Measurements from ENCODE around the gene C1QTNF9. TPM values are rescaled to one million over a fixed set of nuclear protein-coding genes. Genes with fewer than 3 reads are reported as not detected.

Gene C1QTNF9
- total RNA-seq, 1 experiment from 2014 or later = not detected

DNA sequence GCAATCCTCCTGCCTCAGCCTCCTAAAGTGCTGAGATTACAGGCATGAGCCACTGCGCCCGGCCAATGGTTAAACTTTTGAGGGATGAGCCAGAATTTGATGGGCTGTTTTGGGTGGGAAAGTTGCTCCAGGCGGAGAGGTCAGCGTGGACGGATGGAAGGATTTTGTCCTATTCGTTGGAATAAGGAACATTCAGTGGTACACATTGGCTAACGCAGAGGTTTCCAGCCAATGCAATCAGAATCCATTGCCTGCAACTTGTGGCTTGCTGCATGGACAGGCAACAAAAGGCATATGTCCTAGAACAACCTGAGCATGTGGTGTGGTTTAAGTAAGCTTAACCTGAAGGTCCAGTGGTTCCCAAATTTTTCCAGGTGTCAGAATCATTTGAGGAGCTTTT, 35.5 kb upstream of the C1QTNF9 start:
- Mint-ChIP-seq H3K4me1 (peaks cover 14% of the 10 kb centered on the region), H3K9me3 (peaks cover 6% of the 10 kb centered on the region; the same call in 1 of the 2 replicates), H3K4me3 (no peak overlapping the region), H3K36me3 (0 out of 2 replicates have a peak, but pooled peaks cover 5% of the 10 kb centered on the region), H3K27me3 (ENCODE audit: low read depth) (no peaks in the 10 kb centered on the region), H3K27ac (no peak overlapping the region)
- ChIA-PET POLR2A (no interaction called here), CTCF (interaction anchor here (1.0 kb wide), 2 partner anchors 85 to 254 kb away, joined by 3 to 4 read pairs; no protein-coding TSS in a partner anchor)
- DNase-seq (ENCODE audit: low spot score) (no peak), ATAC-seq (no peak)
- TF ChIP-seq ETV6 (CRISPR knock-in tag; IDR thresholded peaks at IDR 0.05) (no peak), PRRX2 (CRISPR knock-in tag; IDR thresholded peaks at IDR 0.05) (no peak)
- TF ChIP-seq, protein P1, sequence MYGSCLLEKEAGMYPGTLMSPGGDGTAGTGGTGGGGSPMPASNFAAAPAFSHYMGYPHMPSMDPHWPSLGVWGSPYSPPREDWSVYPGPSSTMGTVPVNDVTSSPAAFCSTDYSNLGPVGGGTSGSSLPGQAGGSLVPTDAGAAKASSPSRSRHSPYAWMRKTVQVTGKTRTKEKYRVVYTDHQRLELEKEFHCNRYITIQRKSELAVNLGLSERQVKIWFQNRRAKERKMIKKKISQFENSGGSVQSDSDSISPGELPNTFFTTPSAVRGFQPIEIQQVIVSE (CRISPR knock-in tag; IDR thresholded peaks at IDR 0.05; ENCODE audit: borderline replicate concordance) = no peak
- TF ChIP-seq, protein P2, sequence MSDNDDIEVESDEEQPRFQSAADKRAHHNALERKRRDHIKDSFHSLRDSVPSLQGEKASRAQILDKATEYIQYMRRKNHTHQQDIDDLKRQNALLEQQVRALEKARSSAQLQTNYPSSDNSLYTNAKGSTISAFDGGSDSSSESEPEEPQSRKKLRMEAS (CRISPR knock-in tag; IDR thresholded peaks at IDR 0.05) = no peak

DNA sequence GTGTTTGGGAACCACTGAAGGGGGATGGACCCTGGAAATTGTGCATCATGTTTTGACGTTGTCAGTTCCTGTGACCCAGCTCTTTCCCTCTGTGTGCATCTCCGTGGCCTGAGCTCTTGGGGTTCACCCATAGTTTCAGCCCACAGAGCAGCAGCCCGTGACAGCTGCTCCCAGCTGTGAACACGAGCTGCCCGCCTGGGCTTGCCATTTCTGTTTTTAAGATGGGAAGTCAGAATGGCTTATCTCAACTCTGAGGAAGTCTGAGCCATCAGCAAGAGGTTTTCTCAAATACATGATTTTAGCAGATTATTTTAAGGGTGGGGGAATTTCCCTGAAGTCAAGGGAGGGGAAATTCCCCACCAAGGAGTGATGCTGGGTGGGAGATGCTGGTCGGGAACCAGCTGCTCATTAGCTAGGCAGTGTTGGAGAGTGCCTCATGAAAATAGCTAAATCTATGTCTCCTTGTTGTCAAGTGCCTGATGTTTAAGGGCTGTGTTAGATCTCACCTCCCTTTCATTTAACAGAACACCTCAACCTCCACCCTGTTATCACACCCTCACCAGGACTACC, 34.8 kb upstream of the C1QTNF9 start:
- Mint-ChIP-seq H3K4me3 (no peak overlapping the region), H3K27ac (0 out of 2 replicates have a peak overlapping the region, but pooled peaks have one; percentile 14), H3K36me3 (0 out of 2 replicates have a peak, but pooled peaks cover 5% of the 10 kb centered on the region), H3K27me3 (ENCODE audit: low read depth) (no peaks in the 10 kb centered on the region), H3K9me3 (peaks cover 6% of the 10 kb centered on the region; the same call in 1 of the 2 replicates), H3K4me1 (peaks cover 14% of the 10 kb centered on the region)
- no peak for TF ChIP-seq RORB (CRISPR knock-in tag; IDR thresholded peaks at IDR 0.05)
- TF ChIP-seq EMX1 (CRISPR knock-in tag; IDR thresholded peaks at IDR 0.05) = no peak
- no peak for TF ChIP-seq TEAD4 (CRISPR knock-in tag; IDR thresholded peaks at IDR 0.05)
- TF ChIP-seq, protein P3, sequence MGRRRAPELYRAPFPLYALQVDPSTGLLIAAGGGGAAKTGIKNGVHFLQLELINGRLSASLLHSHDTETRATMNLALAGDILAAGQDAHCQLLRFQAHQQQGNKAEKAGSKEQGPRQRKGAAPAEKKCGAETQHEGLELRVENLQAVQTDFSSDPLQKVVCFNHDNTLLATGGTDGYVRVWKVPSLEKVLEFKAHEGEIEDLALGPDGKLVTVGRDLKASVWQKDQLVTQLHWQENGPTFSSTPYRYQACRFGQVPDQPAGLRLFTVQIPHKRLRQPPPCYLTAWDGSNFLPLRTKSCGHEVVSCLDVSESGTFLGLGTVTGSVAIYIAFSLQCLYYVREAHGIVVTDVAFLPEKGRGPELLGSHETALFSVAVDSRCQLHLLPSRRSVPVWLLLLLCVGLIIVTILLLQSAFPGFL (CRISPR knock-in tag; IDR thresholded peaks at IDR 0.05; ENCODE audit: borderline replicate concordance) = no peak
- no peak for TF ChIP-seq SP1 (CRISPR knock-in tag; conservative IDR thresholded peaks at IDR 0.05)
- TF ChIP-seq IRF2 (CRISPR knock-in tag; IDR thresholded peaks at IDR 0.05; ENCODE audit: borderline replicate concordance, low read depth) = no peak
- ChIA-PET POLR2A (no interaction called here), CTCF (interaction anchor here (1.0 kb wide), 2 partner anchors 84 to 255 kb away, joined by 3 to 4 read pairs; no protein-coding TSS in a partner anchor)
- DNase-seq (ENCODE audit: low spot score) (no peak), ATAC-seq (no peak)

DNA sequence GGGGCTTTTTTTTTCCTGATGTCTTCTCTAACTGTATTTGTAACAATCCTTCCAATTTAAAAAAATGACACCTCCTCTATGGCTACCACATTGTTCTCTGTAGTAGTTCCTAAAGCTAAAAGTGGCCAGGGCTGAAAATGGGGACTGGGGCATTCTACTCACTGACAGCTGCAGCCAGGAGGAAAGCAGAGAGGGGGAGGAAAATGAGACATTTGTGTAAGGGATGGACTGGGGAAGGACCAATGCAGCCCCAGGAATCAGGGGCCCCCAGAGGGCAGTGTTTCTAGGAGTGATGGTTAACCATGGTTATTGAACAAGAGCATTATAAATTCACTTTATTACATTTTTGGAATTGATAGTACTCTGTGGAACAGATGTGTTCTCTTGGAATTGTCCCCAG, 34.3 kb upstream of the C1QTNF9 start:
- 0 out of 2 replicates have a peak, but pooled peaks cover 5% of the 10 kb centered on the region for H3K36me3 Mint-ChIP-seq
- no peak for DNase-seq (ENCODE audit: low spot score)
- H3K4me3 Mint-ChIP-seq = no peak overlapping the region
- 0 out of 2 replicates have a peak overlapping the region, but pooled peaks have one; percentile 14 for H3K27ac Mint-ChIP-seq
- ChIA-PET POLR2A (no interaction called here), CTCF (interaction anchor here (1.0 kb wide), 2 partner anchors 84 to 255 kb away, joined by 3 to 4 read pairs; no protein-coding TSS in a partner anchor)
- H3K27me3 Mint-ChIP-seq (ENCODE audit: low read depth) = no peaks in the 10 kb centered on the region
- peaks cover 14% of the 10 kb centered on the region for H3K4me1 Mint-ChIP-seq
- no peak for TF ChIP-seq ZNF263 (CRISPR knock-in tag; IDR thresholded peaks at IDR 0.05; ENCODE audit: low read depth)
- TF ChIP-seq, protein P4, sequence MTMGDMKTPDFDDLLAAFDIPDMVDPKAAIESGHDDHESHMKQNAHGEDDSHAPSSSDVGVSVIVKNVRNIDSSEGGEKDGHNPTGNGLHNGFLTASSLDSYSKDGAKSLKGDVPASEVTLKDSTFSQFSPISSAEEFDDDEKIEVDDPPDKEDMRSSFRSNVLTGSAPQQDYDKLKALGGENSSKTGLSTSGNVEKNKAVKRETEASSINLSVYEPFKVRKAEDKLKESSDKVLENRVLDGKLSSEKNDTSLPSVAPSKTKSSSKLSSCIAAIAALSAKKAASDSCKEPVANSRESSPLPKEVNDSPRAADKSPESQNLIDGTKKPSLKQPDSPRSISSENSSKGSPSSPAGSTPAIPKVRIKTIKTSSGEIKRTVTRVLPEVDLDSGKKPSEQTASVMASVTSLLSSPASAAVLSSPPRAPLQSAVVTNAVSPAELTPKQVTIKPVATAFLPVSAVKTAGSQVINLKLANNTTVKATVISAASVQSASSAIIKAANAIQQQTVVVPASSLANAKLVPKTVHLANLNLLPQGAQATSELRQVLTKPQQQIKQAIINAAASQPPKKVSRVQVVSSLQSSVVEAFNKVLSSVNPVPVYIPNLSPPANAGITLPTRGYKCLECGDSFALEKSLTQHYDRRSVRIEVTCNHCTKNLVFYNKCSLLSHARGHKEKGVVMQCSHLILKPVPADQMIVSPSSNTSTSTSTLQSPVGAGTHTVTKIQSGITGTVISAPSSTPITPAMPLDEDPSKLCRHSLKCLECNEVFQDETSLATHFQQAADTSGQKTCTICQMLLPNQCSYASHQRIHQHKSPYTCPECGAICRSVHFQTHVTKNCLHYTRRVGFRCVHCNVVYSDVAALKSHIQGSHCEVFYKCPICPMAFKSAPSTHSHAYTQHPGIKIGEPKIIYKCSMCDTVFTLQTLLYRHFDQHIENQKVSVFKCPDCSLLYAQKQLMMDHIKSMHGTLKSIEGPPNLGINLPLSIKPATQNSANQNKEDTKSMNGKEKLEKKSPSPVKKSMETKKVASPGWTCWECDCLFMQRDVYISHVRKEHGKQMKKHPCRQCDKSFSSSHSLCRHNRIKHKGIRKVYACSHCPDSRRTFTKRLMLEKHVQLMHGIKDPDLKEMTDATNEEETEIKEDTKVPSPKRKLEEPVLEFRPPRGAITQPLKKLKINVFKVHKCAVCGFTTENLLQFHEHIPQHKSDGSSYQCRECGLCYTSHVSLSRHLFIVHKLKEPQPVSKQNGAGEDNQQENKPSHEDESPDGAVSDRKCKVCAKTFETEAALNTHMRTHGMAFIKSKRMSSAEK (CRISPR knock-in tag; IDR thresholded peaks at IDR 0.05; ENCODE audit: borderline replicate concordance) = no peak
- no peak for TF ChIP-seq ETV6 (CRISPR knock-in tag; IDR thresholded peaks at IDR 0.05)
- TF ChIP-seq, protein P5, sequence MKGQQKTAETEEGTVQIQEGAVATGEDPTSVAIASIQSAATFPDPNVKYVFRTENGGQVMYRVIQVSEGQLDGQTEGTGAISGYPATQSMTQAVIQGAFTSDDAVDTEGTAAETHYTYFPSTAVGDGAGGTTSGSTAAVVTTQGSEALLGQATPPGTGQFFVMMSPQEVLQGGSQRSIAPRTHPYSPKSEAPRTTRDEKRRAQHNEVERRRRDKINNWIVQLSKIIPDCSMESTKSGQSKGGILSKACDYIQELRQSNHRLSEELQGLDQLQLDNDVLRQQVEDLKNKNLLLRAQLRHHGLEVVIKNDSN (CRISPR knock-in tag; IDR thresholded peaks at IDR 0.05) = no peak
- TF ChIP-seq, protein P6, sequence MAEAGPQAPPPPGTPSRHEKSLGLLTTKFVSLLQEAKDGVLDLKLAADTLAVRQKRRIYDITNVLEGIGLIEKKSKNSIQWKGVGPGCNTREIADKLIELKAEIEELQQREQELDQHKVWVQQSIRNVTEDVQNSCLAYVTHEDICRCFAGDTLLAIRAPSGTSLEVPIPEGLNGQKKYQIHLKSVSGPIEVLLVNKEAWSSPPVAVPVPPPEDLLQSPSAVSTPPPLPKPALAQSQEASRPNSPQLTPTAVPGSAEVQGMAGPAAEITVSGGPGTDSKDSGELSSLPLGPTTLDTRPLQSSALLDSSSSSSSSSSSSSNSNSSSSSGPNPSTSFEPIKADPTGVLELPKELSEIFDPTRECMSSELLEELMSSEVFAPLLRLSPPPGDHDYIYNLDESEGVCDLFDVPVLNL (CRISPR knock-in tag; IDR thresholded peaks at IDR 0.05; ENCODE audit: borderline replicate concordance, low read depth) = no peak
- no peak for TF ChIP-seq ZNF219 (CRISPR knock-in tag; IDR thresholded peaks at IDR 0.05; ENCODE audit: borderline replicate concordance)
- TF ChIP-seq ZBTB21 (CRISPR knock-in tag; IDR thresholded peaks at IDR 0.05; ENCODE audit: borderline replicate concordance) = no peak
- no peak for TF ChIP-seq KAT7 (CRISPR knock-in tag; IDR thresholded peaks at IDR 0.05; ENCODE audit: borderline replicate concordance)
- no peak for ATAC-seq
- peaks cover 6% of the 10 kb centered on the region; the same call in 1 of the 2 replicates for H3K9me3 Mint-ChIP-seq

All from WTC11 (cell line).